Measurements from ENCODE around the gene KRT71. TPM values are rescaled to one million over a fixed set of nuclear protein-coding genes. Genes with fewer than 3 reads are reported as not detected.

Gene KRT71
- total RNA-seq, 1 donor: not detected

DNA sequence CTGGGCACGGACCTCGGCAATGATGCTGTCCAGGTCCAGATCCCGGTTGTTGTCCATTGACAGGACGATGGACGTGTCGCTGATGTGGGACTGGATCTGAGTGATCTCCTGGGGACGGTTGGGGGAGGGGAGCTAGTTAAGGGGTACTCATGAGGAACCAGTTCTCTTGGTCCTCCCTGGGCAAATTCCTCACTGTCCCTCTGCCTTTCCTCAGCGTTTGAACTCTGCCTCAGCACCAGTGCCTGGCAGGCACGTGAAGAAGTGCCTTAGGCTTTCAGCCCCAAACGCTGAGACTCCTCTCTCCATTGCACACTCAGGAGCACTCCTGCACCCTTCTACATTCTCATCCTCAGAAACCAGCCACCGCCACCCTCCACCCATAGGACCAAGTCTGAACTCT is 38.6 kb upstream of the KRT71 start:
- H3K4me3 ChIP-seq (ENCODE audit: low read depth, low read length): no peak overlapping the region
- TF ChIP-seq CTCF (IDR thresholded peaks at IDR 0.05; ENCODE audit: insufficient read depth, low read length): no peak
- no peak for DNase-seq (ENCODE audit: low read depth)

DNA sequence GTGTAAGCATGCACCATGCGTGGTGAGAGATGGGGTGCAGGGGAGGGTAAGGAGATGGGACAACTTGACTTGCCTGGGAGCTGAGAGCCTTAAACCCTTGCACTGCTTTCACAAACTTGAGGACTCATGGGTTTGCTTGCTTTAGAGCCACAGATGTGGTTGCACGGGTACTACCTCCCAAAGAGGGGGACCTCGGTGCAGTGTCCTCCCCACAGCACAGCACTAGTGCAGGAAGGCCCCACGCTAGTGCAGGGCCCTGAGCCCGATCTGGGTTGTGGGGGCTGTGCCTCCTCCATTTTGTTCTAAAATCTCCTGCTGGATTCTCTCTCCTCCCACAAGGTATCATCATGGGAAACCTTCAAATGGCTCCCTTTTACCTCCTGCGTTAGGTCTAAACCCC is 37.1 kb upstream of the KRT71 start:
- H3K4me3 ChIP-seq (ENCODE audit: low read depth, low read length): no peak overlapping the region
- no peak for TF ChIP-seq CTCF (IDR thresholded peaks at IDR 0.05; ENCODE audit: insufficient read depth, low read length)
- no peak for DNase-seq (ENCODE audit: low read depth)

DNA sequence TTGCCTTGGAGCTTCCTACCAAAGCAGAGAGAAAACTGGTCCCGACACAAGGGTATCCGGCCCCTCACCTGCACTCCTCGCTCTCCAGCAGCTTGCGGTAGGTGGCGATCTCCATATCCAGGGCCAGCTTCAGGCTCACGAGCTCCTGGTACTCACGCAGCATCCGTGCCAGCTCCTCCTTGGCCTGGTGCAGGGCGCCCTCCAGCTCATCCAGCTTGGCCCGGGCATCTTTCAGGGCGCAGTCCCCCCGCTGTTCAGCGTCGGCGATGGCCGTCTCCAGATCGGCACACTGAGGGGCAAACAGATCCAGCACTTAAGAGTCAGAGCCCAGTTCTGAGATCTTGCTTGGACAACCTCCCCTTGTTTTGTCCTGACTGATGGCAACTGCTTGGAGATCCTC is 34.6 kb upstream of the KRT71 start:
- TF ChIP-seq CTCF (IDR thresholded peaks at IDR 0.05; ENCODE audit: insufficient read depth, low read length): no peak
- no peak overlapping the region for H3K4me3 ChIP-seq (ENCODE audit: low read depth, low read length)

DNA sequence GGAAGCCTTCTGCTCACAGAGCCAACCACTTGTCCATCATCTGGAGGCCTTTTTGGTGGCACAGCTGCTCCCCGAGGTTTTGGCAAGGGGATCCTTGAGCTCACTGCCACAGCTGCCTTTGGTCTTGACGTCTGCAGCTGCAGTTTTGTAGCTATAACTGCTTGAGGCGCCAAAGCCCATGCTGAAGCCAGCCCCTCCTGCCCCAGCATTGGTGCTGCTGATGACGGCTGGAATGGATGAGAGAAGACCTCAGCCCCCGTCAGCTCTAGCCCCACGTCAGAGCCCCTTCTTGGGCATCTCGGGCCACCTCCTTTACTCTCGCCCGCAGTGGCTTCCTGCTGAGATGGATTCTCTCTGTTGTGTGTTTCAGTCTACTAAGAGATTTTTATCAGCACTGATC is 33.0 kb upstream of the KRT71 start:
- no peak for TF ChIP-seq CTCF (IDR thresholded peaks at IDR 0.05; ENCODE audit: insufficient read depth, low read length)
- no peak for DNase-seq (ENCODE audit: low read depth)
- no peak overlapping the region for H3K4me3 ChIP-seq (ENCODE audit: low read depth, low read length)

More for the DNA sequence above, 34.6 kb upstream of the KRT71 start:
- no peak for DNase-seq (ENCODE audit: low read depth)

GRCh38 chr12:52585066-52585465 is 32.1 kb upstream of the KRT71 start:
- H3K4me3 ChIP-seq (ENCODE audit: low read depth, low read length): no peak overlapping the region
- DNase-seq (ENCODE audit: low read depth): no peak
- TF ChIP-seq CTCF (IDR thresholded peaks at IDR 0.05; ENCODE audit: insufficient read depth, low read length): no peak

GRCh38 chr12:52584156-52584682 is 31.3 kb upstream of the KRT71 start:
- no peak for TF ChIP-seq CTCF (IDR thresholded peaks at IDR 0.05; ENCODE audit: insufficient read depth, low read length)
- no peak for DNase-seq (ENCODE audit: low read depth)
- no peak overlapping the region for H3K4me3 ChIP-seq (ENCODE audit: low read depth, low read length)

DNA sequence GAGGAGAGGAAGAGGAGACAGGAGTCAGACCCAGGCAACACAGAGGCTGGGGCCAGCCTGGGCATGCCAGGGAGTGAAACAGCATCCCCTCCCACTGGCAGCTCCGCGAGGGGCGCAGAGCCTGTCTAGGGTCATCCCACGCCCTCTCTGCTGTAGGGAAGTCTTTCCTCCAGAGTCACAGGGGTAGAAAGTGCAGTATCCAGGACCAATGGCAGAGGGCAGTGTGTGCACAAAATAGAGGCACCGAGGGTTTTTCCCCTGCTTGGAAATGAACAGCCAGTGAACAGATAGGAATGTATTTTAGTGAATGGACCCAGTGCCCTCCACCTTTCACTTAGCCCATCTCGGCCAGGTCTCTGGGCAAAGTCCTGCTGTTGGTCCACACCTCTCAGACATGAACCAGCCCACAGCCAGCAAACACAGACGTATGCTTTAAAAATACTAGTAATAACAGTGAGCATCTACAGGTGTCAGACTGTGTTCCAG is 30.1 kb upstream of the KRT71 start:
- no peak overlapping the region for H3K4me3 ChIP-seq (ENCODE audit: low read depth, low read length)
- peak; percentile 67 for DNase-seq (ENCODE audit: low read depth)
- TF ChIP-seq CTCF (IDR thresholded peaks at IDR 0.05; ENCODE audit: insufficient read depth, low read length): peak; percentile 82
